GM19193 (cell line): Measurements from ENCODE around the gene TMEM120B.

Experiments used
- POLR2A ChIP-seq: IDR thresholded peaks from 4 replicates; pipeline ENCODE4 v1.6.1; 2011; ENCODE audit not compliant: insufficient read depth, insufficient read length; ENCODE audit errors: extremely low read depth

TMEM120B gene

DNA sequence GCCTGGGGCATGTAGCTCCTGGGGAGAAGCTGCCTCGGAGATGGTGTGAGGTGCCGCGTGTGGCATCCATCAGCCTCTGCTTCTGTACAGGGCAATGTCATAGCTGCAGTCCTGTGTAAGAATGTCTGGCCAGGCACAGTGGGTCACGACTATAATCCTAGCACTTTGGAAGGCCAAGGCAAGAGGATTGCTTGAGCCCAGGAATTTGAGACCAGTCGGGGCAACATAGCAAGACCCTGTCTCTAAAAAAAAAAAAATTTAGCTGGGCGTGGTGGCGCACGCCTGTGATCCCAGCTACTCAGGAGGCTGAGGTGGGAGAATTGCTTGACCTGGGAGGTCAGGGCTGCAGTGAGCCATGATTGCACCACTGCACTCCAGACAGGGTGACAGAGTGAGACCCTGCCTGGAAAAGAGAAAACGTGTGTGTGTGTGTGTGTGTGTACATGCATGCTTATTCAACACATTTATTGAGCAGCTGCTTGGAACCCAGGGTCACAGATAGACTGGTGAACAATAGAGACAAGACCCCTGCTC, 56.8 kb downstream of the TMEM120B start:
- TF ChIP-seq POLR2A = no peak

DNA sequence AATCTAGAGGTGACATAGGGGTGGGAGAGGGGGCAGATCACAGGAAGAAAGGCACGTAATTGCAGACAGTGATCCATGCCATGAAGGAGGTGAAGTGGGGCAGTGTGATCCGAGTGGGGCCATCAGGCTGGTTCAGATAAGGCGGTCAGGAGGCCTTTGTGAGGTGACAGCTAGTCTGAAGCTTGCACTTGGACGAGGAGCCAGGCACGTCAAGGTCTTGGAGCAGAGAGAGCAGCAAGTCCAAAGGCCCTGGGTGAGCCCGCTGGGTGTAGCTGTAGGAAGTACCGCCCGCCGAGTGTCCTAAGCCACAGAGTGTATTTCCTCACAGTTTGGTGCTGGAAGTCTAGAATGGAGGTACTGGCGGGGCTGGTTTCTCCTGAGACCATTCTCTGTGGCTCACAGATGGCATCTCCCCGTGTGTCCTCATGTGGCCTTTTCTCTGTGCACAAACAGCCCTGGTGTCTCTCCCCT, 57.3 kb downstream of the TMEM120B start:
- TF ChIP-seq POLR2A = no peak

DNA sequence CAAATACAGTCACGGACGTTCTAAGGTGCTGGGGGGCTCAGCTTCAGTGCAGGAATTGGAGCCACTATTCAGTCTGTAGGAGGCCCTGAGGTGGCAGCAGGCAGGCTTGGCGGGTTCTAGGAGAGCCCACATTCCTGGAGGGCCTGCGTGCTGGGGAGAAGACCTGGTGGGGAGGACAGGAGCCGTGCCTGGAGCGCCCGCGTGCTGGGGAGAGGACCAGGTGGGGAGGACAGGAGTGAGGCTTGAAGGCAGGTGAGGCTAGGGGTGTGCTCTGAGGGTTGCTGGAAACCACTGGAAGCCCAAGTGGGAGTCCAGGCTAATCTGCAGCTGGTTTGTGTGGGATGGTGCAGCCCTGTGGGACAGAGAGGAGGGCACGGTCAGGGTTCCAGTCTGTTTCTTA, 57.8 kb downstream of the TMEM120B start:
- no peak for TF ChIP-seq POLR2A

DNA sequence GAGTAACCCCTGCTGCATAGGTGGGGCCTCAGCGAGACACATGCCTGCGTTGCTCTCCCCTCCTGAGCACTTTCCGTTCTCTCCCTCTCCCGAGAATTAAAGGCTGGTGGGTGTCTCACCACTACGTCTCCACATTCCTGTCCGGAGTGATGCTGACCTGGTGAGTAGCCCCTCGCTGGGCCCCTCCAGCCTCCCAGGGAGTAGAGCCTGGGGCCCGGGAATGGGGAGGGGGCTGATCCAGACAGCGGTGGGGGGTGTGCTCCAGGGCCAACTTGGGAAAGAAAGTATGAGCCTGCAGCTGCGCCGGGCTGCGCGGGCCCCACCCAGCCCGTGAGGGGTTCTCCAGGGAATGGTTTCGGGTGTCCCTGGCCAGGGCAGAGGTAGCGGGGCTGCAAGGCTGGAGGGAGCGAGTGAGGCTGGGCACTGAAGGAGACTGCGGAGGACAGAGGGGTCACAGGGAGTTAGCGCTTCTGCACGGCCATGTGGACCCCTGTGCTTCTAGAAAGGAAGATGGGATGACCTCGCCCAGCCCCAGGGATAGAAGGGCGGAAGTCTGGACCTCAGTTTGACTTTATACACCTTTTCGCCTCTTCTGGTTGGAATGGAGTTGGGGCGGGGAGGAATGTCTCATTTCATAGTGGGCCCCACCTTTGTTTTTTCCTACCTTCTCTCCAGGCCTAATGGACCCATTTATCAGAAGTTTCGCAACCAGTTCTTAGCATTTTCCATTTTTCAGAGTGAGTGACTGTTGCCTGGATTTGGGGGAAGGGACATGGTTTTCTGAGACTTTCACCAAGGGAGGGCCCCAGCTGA, 58.5 kb downstream of the TMEM120B start:
- no peak for TF ChIP-seq POLR2A

DNA sequence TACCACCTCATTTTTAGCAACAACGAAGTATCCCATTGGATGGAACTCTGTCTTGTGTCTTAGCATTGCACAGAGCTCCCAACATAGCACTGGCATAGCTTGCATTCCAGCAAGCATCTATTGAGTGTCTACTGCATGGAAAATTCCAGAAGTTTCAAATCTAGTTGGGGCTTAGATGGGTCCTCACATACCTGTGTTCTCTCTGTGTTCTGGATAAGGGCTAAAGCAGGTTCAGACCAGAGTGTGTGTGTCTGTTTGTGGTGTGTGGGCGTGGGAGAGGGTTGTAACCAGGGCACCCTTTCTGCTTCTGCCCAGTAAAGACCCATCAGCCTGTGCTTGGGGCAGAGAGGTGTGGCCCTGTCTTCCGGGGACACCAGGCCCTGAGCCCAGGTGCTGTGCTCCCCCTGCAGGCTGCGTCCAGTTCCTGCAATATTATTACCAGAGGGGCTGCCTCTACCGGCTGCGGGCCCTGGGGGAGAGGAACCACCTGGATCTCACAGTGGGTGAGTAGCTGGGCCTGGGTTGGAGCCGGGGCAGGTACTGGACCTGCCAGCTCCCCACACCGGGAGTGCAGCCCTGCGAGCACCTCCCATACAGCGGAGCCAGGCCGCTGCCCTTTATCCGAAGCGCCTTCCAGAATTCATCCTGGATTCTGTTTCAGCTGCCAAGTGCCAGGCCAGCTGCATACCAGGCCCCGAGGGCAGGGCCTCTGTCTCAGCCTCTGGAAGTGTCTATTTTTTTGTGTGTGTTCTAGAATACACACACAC, 60.6 kb downstream of the TMEM120B start:
- no peak for TF ChIP-seq POLR2A

DNA sequence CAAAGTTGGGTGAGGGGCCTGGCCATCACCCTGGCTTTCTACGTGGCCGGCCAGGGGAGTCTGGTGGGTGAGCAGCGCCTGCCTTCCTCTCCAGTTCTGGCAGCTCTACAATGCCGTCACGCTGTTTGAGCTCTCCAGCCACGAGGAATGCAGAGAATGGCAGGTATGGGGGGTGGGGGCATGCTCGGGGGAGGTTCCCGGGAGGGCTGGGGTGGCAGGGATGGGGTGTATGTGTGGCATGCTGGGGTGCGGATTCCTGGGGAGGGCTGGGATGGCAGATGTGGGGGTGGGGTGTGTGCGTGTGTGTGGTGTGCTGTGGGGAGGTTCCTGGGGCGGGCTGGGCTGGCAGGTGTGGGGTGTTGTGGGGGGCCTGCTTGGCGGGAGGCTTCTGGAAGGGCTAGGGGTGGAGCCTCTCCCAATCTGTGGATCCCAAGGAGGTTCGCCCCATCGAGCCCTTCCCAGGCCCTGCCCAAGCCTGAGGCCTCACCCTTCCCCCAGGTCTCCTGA, 62.5 kb downstream of the TMEM120B start:
- TF ChIP-seq POLR2A = no peak

DNA sequence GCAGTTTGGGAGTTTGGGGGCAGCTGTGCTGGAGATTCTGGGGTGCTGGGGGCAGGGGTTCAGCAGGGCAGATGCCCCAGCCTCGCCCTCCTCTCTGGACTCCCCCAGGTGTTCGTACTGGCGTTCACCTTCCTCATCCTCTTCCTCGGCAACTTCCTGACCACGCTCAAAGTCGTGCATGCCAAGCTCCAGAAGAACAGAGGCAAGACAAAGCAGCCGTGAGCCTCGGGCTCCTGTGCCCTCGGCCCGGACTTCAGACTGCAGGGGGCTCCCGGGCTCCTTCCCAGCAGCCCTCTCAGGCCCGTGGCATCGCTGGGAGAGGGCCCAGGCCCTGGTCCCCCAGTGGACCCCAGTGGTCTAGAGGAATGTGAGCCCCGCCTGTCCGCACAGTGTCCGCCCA, 62.9 kb downstream of the TMEM120B start:
- TF ChIP-seq POLR2A = no peak

DNA sequence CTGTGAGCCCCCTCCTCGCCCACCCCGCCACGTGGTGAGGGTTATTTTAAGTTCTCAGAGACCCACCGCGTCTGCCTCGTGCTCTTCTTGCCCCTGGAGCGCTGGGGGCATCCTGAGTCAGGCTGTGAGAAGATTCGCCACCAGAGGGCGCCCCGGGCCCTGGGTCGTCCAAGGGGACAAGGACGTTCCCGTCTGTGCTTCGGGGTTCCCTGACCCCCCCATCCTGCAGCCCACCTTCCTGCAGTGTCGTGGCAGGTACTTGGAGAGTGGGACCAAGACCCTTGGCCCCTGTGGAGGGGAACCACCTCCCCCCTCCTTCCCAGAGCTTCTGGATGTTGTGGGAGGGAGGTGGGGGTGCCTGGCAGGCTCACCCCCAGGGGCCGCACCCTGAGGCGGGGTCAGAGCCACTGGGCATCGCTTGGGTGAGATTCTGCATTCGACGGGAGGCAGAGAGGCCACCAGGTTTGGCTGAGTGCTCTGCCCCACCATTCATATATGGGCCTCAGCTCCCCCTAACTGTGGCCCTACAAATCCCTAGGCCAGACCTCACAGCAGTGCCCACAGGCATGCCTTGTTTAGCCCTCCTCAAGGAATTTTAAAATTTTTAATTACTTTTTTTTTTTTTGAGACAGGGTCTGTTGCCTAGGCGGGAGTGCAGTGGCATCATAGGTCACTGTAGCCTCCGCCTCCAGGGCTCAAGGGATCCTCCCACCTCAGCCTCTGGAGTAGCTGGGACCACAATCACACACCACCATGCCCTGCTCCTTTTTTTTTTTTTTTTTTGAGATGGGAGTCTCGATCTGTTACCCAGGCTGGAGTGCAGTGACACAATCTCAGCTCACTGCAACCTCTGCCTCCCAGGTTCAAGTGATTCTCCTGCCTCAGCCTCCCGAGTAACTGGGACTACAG, 63.9 kb downstream of the TMEM120B start:
- no peak for TF ChIP-seq POLR2A

DNA sequence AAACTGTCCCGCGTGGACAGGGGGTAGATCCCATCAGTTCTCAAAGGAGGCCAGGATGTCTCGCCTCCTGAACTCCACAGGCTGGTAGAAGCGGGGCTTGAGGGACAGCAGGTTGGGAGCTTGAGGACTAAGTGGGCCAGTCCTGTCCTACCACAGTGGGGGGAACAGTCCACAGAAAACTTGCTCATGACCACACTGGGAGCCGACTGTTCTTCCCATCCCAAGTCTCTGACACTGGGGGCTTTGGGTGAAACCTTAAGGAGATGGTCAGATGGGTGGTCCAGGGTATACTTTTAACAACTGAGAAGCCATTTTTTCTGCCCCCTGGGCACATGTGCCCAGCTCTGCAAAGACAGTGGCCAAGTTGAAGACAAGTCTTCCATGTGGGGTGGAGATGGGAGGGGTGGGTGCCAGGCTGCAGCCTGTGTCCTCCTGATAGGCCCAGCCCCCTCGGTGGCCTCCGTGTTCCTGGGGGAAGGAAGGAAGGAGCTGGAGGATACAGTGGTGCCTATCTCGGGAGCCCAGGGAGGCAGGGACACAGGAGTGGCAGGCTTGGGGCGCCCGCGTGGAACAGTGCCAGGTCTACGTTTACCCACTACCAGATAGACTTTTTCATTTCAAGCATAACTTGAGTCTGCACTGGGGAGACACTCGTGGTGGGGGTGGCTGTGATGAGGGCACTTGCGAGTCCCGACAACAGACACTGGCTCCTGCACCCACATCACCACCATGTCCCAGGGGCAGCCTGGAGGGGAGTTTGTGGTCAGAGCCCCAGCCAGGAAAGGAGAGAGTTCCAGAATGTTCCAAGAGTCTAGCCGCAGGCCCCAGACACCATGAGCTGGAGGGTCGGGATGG, 66.2 kb downstream of the TMEM120B start:
- TF ChIP-seq POLR2A = no peak

DNA sequence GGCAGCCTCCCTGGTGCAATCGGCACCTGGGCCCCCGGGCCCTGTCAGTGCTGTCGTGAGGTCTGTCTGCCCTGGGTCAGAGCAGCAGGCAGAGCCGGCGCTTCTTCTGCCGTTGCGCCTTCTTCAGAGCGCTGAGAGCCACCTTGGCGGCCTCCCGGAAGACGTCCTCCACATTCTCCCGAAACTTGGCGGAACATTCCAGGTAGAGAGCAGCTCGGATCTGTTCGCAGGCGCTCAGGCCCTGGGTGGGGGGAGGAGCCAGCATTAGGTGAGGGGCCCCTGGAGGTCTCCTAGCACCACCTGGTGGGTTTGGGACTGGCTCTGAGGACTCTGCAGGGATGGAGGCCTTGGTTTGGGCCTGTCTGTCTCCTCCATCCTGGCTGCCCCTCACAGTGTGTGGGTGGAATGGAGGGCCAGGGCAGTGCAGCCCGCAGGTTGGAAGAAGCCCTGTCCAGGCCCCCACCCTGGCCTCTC, 66.9 kb downstream of the TMEM120B start:
- TF ChIP-seq POLR2A = no peak

DNA sequence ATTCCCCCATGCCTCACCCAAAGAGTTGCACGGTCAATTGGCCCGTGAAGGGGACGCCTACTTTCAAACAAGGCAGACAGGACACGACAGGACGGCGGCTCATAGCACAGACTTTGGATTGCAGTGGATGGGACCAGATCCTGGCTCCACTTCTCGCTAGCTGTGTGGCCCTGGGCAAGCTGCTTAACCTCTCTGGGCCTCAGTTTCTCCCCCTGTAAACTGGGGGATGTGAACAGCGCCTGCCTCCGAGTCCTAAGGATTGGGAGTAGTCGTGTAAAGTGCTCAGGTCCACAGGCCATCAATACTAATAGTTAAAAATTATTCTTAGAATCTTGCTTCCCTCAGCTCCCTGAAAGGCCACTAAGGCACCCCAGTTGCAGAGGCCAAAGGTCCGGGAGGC, 67.9 kb downstream of the TMEM120B start:
- no peak for TF ChIP-seq POLR2A

DNA sequence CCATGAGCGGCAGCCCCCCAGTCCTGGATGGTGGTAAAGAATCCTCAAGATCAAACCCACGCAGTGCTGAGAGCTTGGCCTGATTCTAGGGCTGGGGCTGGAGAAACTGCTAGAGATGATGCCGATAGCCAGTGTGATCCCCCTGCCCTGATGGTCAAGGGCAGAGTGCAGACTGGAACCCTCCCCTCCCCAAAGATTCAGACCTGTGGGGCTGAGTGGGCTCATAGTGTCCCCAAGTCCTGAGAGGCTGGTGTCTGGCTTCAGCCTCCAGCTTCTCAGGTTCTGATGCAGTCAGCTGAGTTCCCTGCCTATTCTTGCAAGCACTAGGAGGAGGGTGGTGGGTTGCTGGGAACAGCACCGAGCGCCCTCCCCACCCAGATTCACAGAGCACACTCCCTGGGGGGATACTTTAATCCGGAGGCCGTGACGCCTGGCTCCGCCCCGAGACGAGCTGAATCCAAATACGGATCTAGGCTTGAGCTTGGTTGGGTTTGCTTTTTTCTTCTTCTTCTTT, 69.0 kb downstream of the TMEM120B start:
- TF ChIP-seq POLR2A = no peak
